RWPE2 (cell line): ENCODE results near the gene FBXL13.

Experiments used
- ATAC-seq: fragments of 200-7000 bp; cut with Tn5 transposase; 3 replicates; pipeline ENCODE4 v1.9.1; 2021; ENCODE audit warnings: low read depth
- DNase-seq: peaks from one replicate; pipeline ENCODE4 v3.0.0-alpha.2; 2020; ENCODE audit warnings: low spot score
- H3K27ac ChIP-seq: fragments of 450-650 bp; 2 replicates; pipeline ENCODE4 v1.5.1; 2017; ENCODE audit warnings: mild to moderate bottlenecking; ENCODE audit not compliant: poor library complexity, severe bottlenecking
- H3K27me3 ChIP-seq: fragments of 250-450 bp; sonication (Bioruptor Pico); 2 replicates; pipeline ENCODE4 v1.5.1; 2021; ENCODE audit warnings: mild to moderate bottlenecking, moderate library complexity; ENCODE audit not compliant: insufficient read depth, poor library complexity, severe bottlenecking
- H3K36me3 ChIP-seq: fragments of 250-450 bp; sonication (Bioruptor Pico); 2 replicates; pipeline ENCODE4 v1.5.1; 2020; ENCODE audit warnings: low read depth, mild to moderate bottlenecking, moderate library complexity
- H3K4me1 ChIP-seq: fragments of 250-450 bp; sonication (Bioruptor Pico); 2 replicates; pipeline ENCODE4 v1.5.1; 2021; ENCODE audit warnings: mild to moderate bottlenecking, moderate library complexity; ENCODE audit not compliant: insufficient read depth, poor library complexity, severe bottlenecking
- H3K4me3 ChIP-seq: fragments of 250-450 bp; sonication (Bioruptor Pico); 2 replicates; pipeline ENCODE4 v1.5.1; 2021; ENCODE audit warnings: mild to moderate bottlenecking, moderate library complexity; ENCODE audit not compliant: severe bottlenecking
- H3K9me3 ChIP-seq: fragments of 250-450 bp; sonication (Bioruptor Pico); 2 replicates; pipeline ENCODE4 v1.5.1; 2021; ENCODE audit warnings: mild to moderate bottlenecking, moderate library complexity; ENCODE audit not compliant: severe bottlenecking
- TF ChIP-seq, protein P1 (sequence below): fragments of 450-650 bp; IDR thresholded peaks from one replicate; pipeline ENCODE4 v1.5.1; 2017; ENCODE audit warnings: mild to moderate bottlenecking, moderate library complexity; ENCODE audit not compliant: poor library complexity, severe bottlenecking

FBXL13 gene

GRCh38 chr7:103074519-103075336, at the start of gene FBXL13, which contains the start of gene ARMC10:
TSS of gene FBXL13 (minus strand) at chr7:103074796.
TSS of gene ARMC10 (plus strand) at chr7:103075140. CDS start at chr7:103075273, 133 bp downstream.
- no peaks in the 10 kb centered on the region for H3K9me3 ChIP-seq
- TF ChIP-seq, protein P1, sequence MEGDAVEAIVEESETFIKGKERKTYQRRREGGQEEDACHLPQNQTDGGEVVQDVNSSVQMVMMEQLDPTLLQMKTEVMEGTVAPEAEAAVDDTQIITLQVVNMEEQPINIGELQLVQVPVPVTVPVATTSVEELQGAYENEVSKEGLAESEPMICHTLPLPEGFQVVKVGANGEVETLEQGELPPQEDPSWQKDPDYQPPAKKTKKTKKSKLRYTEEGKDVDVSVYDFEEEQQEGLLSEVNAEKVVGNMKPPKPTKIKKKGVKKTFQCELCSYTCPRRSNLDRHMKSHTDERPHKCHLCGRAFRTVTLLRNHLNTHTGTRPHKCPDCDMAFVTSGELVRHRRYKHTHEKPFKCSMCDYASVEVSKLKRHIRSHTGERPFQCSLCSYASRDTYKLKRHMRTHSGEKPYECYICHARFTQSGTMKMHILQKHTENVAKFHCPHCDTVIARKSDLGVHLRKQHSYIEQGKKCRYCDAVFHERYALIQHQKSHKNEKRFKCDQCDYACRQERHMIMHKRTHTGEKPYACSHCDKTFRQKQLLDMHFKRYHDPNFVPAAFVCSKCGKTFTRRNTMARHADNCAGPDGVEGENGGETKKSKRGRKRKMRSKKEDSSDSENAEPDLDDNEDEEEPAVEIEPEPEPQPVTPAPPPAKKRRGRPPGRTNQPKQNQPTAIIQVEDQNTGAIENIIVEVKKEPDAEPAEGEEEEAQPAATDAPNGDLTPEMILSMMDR = peak; percentile 43
- H3K4me1 ChIP-seq = no peaks in the 10 kb centered on the region
- peak within 1 kb of the TSS; percentile 98 for H3K4me3 ChIP-seq
- H3K27me3 ChIP-seq = no peaks in the 10 kb centered on the region
- peak; percentile 88 for DNase-seq
- peak within 1 kb of the TSS; percentile 74 for H3K27ac ChIP-seq
- ATAC-seq = peak; percentile 83
- H3K36me3 ChIP-seq = peaks cover 4% of the 10 kb centered on the region; the same call in 1 of the 2 replicates

DNA sequence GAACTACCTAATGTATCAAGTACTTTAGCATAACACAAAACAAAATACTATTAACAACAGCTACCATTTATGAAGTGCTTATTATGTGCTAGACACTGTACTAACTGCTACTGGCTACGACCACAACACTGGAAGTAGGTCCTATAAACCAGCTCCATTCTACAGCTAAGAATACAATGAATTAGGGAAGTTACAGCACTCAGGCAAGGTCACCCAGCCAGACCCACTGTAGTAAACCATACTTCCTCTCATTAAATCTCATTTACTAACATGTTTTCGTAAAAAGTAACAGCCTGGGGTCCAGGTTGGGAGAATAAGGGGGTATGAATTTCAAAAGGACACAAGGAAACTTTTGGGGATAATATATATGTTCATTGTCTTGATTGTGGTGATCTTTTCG, 48.9 kb upstream of the FBXL13 start:
- Histone ChIP-seq H3K4me3 (no peak overlapping the region), H3K27me3 (no peaks in the 10 kb centered on the region)
- no peak for DNase-seq

DNA sequence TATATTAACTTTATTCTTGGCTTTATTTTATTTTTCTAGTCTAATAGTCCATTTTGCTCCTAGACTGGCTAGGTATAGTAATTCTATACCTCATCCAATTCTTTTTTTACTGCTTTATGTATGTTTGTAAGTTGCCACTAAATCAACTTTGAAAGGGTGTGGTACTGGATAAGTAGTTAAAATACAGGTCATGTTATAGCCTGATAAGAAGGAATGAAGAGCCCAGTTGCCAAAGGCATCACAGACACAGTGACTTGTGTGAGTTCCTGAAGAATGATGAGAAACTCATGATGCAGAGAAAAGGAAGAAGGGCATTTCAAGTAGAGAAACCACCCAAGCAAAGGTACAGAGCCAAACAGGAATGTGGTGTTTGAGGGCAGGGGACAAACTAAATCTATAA, 47.0 kb upstream of the FBXL13 start:
- H3K27me3 ChIP-seq = no peaks in the 10 kb centered on the region
- H3K4me1 ChIP-seq = no peaks in the 10 kb centered on the region
- no peaks in the 10 kb centered on the region for H3K9me3 ChIP-seq
- no peak for ATAC-seq
- H3K36me3 ChIP-seq = peaks cover 17% of the 10 kb centered on the region
- DNase-seq = no peak
- no peak overlapping the region for H3K27ac ChIP-seq
- TF ChIP-seq, protein P1 = no peak
- no peak overlapping the region for H3K4me3 ChIP-seq

More for the DNA sequence above, 48.9 kb upstream of the FBXL13 start:
- ATAC-seq = no peak
- TF ChIP-seq, protein P1 = no peak
- Histone ChIP-seq H3K4me1 (no peaks in the 10 kb centered on the region), H3K36me3 (peaks cover 17% of the 10 kb centered on the region), H3K9me3 (no peaks in the 10 kb centered on the region), H3K27ac (no peak overlapping the region)

- Histone ChIP-seq H3K27me3 (no peaks in the 10 kb centered on the region), H3K4me1 (no peaks in the 10 kb centered on the region), H3K27ac (no peak overlapping the region), H3K4me3 (no peak overlapping the region), H3K9me3 (no peaks in the 10 kb centered on the region), H3K36me3 (peaks cover 17% of the 10 kb centered on the region)
- DNase-seq (no peak), ATAC-seq (no peak)
- TF ChIP-seq, protein P1 = no peak
These were observed 45.8 kb upstream of the FBXL13 start for GRCh38 chr7:103120362-103120761.

- Histone ChIP-seq H3K4me3 (no peak overlapping the region), H3K9me3 (no peaks in the 10 kb centered on the region), H3K4me1 (no peaks in the 10 kb centered on the region), H3K36me3 (peaks cover 14% of the 10 kb centered on the region), H3K27ac (no peak overlapping the region), H3K27me3 (no peaks in the 10 kb centered on the region)
- TF ChIP-seq, protein P1 = no peak
- DNase-seq = no peak
- ATAC-seq = no peak
These were observed 45.2 kb upstream of the FBXL13 start for GRCh38 chr7:103119791-103120291.
